DND-41 (cell line): ENCODE measurements around the gene FGFBP1.

Source experiments
- ATAC-seq: fragments of 200-7000 bp; cut with Tn5 transposase; 3 replicates; pipeline ENCODE4 v1.9.1; 2021; ENCODE audit warnings: low read depth; ENCODE audit not compliant: insufficient read depth
- DNase-seq: peaks from one replicate; pipeline ENCODE4 v3.0.0-alpha.2; 2020
- H2AFZ ChIP-seq: 2 replicates; pipeline ENCODE4 v1.6.0; 2012; ENCODE audit warnings: low read depth, low read length
- H3K27ac ChIP-seq: 2 replicates; pipeline ENCODE4 v1.5.1; 2012; ENCODE audit warnings: low read length, inconsistent platforms
- H3K27me3 ChIP-seq: fragments of 200-600 bp; sonication (generic); 2 replicates; pipeline ENCODE4 v1.6.0; 2012; ENCODE audit warnings: low read length, mild to moderate bottlenecking, inconsistent platforms; ENCODE audit not compliant: insufficient read depth, poor library complexity
- H3K36me3 ChIP-seq: 2 replicates; pipeline ENCODE4 v1.5.1; 2012; ENCODE audit warnings: low read length, inconsistent platforms; ENCODE audit not compliant: insufficient read depth
- H3K4me1 ChIP-seq: 2 replicates; pipeline ENCODE4 v1.5.1; 2012; ENCODE audit warnings: mild to moderate bottlenecking, low read length; ENCODE audit not compliant: insufficient read depth
- H3K4me2 ChIP-seq: 2 replicates; pipeline ENCODE4 v1.6.0; 2012; ENCODE audit warnings: mild to moderate bottlenecking, moderate library complexity, low read length, inconsistent platforms; ENCODE audit not compliant: insufficient read depth
- H3K4me3 ChIP-seq, 2 experiments: fragments of 200-600 bp in 1 of 2; shearing (Covaris generic) in 1 of 2; 2 replicates each; pipeline ENCODE4 v1.5.1; 2012 to 2016; ENCODE audit warnings: inconsistent platforms in 2 of 2, low read length in 2 of 2, mild to moderate bottlenecking in 2 of 2, low read depth in 1 of 2, moderate library complexity in 1 of 2
- H3K79me2 ChIP-seq: 2 replicates; pipeline ENCODE4 v1.6.0; 2012; ENCODE audit warnings: low read length, inconsistent platforms; ENCODE audit not compliant: insufficient read depth
- H3K9ac ChIP-seq: 2 replicates; pipeline ENCODE4 v1.6.0; 2012; ENCODE audit warnings: low read depth, mild to moderate bottlenecking, inconsistent platforms, low read length, moderate library complexity
- H3K9me3 ChIP-seq: 2 replicates; pipeline ENCODE4 v1.5.1; 2012; ENCODE audit warnings: low read length, moderate library complexity, mild to moderate bottlenecking, inconsistent platforms; ENCODE audit not compliant: insufficient read depth, severe bottlenecking
- H4K20me1 ChIP-seq: 2 replicates; pipeline ENCODE4 v1.6.0; 2012; ENCODE audit warnings: low read length; ENCODE audit not compliant: insufficient read depth
- CTCF ChIP-seq: IDR thresholded peaks from 2 replicates; pipeline ENCODE4 v1.5.1; 2012; ENCODE audit warnings: borderline replicate concordance, low read length, moderate library complexity, mild to moderate bottlenecking; ENCODE audit not compliant: poor library complexity, severe bottlenecking; ENCODE audit errors: extremely low read depth
- EZH2 ChIP-seq: IDR thresholded peaks from 3 replicates; pipeline ENCODE4 v1.6.1; 2012; ENCODE audit warnings: borderline replicate concordance, low read depth, mild to moderate bottlenecking, moderate library complexity, low read length, inconsistent platforms; ENCODE audit not compliant: severe bottlenecking

The FGFBP1 gene

GRCh38 chr4:15938640-15939039 is at the start of gene FGFBP1:
TSS of gene FGFBP1 (minus strand) at chr4:15938740. CDS start at chr4:15936632, 2,108 bp downstream.
- peaks cover 9% of the 10 kb centered on the region for H3K27me3 ChIP-seq
- no peaks in the 10 kb centered on the region for H3K79me2 ChIP-seq
- H3K9me3 ChIP-seq = no peaks in the 10 kb centered on the region
- no peak within 1 kb of the TSS for H3K27ac ChIP-seq
- no peak within 1 kb of the TSS for H3K4me3 ChIP-seq
- ATAC-seq = no peak
- no peaks in the 10 kb centered on the region for H4K20me1 ChIP-seq
- H3K36me3 ChIP-seq = no peaks in the 10 kb centered on the region
- no peak for TF ChIP-seq CTCF
- no peak for TF ChIP-seq EZH2
- no peak for DNase-seq
- H3K4me2 ChIP-seq = no peak within 1 kb of the TSS
- H3K9ac ChIP-seq = no peak within 1 kb of the TSS
- H3K4me1 ChIP-seq = no peaks in the 10 kb centered on the region
- H2AFZ ChIP-seq = no peak within 1 kb of the TSS

DNA sequence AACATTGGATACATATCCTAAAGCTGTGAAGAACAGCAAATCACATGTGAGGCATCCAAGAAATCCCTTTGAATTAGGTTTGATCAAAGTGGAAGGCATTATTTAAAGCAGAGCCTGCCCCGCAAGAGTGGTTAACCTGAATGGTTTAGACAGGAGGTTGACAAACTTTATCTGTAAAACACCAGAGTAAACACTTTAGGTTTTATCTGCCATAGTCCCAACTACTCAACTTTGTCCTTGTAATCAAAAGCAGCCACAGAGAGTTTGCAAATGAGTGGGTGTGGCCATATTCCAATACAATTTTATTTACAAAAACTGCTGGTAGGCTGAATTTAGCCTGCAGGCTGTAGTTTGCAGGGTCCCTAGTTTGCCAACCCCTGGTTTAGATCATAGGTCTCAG is 49.7 kb upstream of the FGFBP1 start:
- H4K20me1 ChIP-seq = no peaks in the 10 kb centered on the region
- H3K4me1 ChIP-seq = 0 out of 2 replicates have a peak, but pooled peaks cover 3% of the 10 kb centered on the region
- H3K27me3 ChIP-seq = peaks cover 29% of the 10 kb centered on the region
- ATAC-seq = no peak
- H3K4me2 ChIP-seq = no peak overlapping the region
- no peak for DNase-seq
- H3K9ac ChIP-seq = no peak overlapping the region
- H3K27ac ChIP-seq = no peak overlapping the region
- no peak overlapping the region for H3K4me3 ChIP-seq
- no peaks in the 10 kb centered on the region for H3K79me2 ChIP-seq
- H3K36me3 ChIP-seq = no peaks in the 10 kb centered on the region
- no peaks in the 10 kb centered on the region for H3K9me3 ChIP-seq
- H2AFZ ChIP-seq = no peak overlapping the region
- TF ChIP-seq CTCF = no peak
- no peak for TF ChIP-seq EZH2

GRCh38 chr4:15986907-15987306 is 48.4 kb upstream of the FGFBP1 start:
- H3K36me3 ChIP-seq = no peaks in the 10 kb centered on the region
- no peak overlapping the region for H3K27ac ChIP-seq

More at GRCh38 chr4:15986907-15987306, 48.4 kb upstream of the FGFBP1 start:
- no peak overlapping the region for H3K9ac ChIP-seq
- H3K4me2 ChIP-seq = no peak overlapping the region
- TF ChIP-seq EZH2 (no peak), CTCF (no peak)
- no peaks in the 10 kb centered on the region for H3K79me2 ChIP-seq
- H4K20me1 ChIP-seq = no peaks in the 10 kb centered on the region
- no peak overlapping the region for H3K4me3 ChIP-seq
- H3K4me1 ChIP-seq = no peaks in the 10 kb centered on the region
- DNase-seq = no peak
- H3K9me3 ChIP-seq = no peaks in the 10 kb centered on the region
- ATAC-seq = no peak
- peaks cover 29% of the 10 kb centered on the region for H3K27me3 ChIP-seq
- no peak overlapping the region for H2AFZ ChIP-seq
